SK-N-SH treated with all-trans-retinoic acid at 6 μM for 48 hours (cell line): ENCODE measurements around the gene CTSE.

ENCODE experiments used
- PATZ1 ChIP-seq: fragments of 250-450 bp; sonication (Bioruptor Pico); IDR thresholded peaks from 2 replicates; pipeline ENCODE4 v1.8.0; 2020; ENCODE audit warnings: mild to moderate bottlenecking, moderate library complexity, borderline replicate concordance
- PPARA ChIP-seq: fragments of 250-450 bp; sonication (Bioruptor Pico); IDR thresholded peaks from 2 replicates; pipeline ENCODE4 v1.5.0; 2020; ENCODE audit warnings: mild to moderate bottlenecking, borderline replicate concordance
- ZFP30 ChIP-seq: fragments of 450-650 bp; formaldehyde crosslinking; IDR thresholded peaks from 2 replicates; pipeline ENCODE4 v1.5.0; 2022; ENCODE audit warnings: mild to moderate bottlenecking, moderate library complexity

GRCh38 chr1:206058927-206059292, 35.2 kb upstream of the CTSE start:
- TF ChIP-seq ZFP30 (CRISPR knock-in tag) (no peak), PATZ1 (CRISPR knock-in tag) (no peak), PPARA (no peak)
